DMS153 (cell line): ENCODE data around the gene PSMD13.

Experiments used
- DNase-seq: peaks from one replicate; lab custom pipeline; 2025; lab: John Stamatoyannopoulos, UW

Gene PSMD13

GRCh38 chr11:204587-205109 is 32.1 kb upstream of the PSMD13 start:
- no peak for DNase-seq

DNA sequence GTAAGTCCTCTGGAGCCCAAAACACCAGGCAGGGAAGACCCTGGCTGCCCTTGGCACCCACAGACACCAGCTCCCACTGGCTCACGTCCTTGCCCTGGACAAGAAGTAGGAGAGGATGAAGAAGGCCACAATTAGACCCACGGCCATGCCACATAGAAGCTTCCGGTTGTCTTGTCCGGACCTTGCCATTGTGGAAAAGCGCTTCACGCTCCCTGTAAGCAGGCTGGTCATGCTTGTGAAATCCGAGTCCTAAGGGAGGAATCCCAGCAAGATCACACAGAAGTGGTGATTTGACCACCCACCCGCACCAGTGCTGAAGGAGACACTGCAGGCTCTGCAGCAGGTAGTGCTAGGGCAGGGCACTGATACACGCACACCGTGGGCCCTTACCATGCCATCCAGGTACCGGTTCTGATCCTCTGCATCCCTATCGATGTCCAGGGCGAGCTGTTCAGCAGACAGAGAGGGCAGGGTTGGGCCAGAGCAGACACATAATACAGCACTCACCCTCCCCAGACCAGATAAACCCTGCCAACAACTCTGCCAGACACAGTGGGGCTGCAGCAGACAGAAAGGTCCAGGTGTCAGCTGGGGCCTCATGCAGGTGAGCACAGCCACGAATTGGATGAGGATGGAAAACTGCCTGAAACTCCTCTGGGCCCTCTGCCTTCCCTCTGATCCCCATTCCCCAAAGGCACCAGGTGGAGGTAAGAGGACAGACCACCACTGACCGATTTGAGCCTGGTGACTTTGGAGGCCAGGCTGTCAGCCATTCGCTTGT is 31.4 kb upstream of the PSMD13 start:
- DNase-seq: no peak

- no peak for DNase-seq
These were observed 30.8 kb upstream of the PSMD13 start for GRCh38 chr11:206002-206384.

- DNase-seq: no peak
These were observed 30.1 kb upstream of the PSMD13 start for GRCh38 chr11:206526-207207.

DNA sequence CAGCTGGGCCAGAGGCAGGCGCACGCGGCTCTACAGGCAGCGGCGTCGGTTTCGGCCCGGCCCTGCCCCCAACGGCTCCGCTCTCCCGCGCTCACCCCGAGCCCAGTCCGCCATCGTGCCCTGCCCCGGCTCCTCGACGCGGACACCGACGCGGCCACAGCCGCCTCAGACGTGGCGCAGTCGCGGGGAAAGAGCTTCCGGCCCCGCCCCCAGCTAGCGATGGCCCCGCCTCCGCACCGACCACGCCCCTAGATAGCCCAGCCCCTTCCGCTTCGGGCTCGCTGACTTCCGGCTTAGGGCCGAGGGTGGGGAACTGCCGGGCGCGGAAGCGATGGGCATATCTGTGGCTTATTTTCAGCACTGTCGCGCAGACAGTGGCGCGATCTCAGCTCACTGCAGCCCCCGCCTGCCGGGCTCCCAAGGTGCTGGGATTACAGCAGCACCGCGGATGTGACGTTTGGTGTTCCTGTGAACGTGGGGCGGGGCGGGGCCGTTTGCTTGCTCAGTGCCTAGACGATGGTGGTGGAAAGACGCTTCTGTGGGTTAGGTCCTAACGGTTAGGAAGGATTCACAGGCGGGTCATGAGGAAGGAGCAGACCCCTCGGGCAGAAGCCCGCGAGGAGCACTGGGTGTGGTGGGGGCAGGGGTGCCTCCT is 29.4 kb upstream of the PSMD13 start, which contains the start of the genes BET1L and RIC8A:
Gene BET1L, minus strand, starts transcription at position 192 of the 655 bp plus-strand sequence. Its CDS starts 78 bp downstream, at position 114.
Gene RIC8A, plus strand, starts transcription at position 501 of the 655 bp plus-strand sequence. CDS start 1,147 bp downstream, outside the sequence.
- peak; percentile 89 for DNase-seq

DNA sequence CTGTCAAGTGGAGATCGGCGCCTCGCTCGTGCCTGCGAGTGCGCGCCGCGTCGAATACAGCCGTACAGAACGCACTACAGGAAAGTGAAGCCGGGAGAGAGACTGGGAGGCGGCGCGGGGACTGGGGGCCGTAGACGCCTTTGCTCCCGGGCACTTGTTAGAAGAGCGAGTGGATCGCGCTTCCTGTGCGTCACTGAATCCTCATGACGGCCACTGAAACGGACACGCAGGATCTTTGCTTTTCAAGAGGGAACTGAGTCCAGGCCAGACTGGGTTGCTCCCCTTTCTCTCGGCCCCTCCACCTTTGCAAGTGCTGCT is 29.0 kb upstream of the PSMD13 start:
- DNase-seq: no peak

GRCh38 chr11:208181-208916 is 28.4 kb upstream of the PSMD13 start:
- DNase-seq: peak; percentile 13

GRCh38 chr11:208917-209260 is 27.9 kb upstream of the PSMD13 start:
- DNase-seq: no peak

GRCh38 chr11:209275-210121 is 27.3 kb upstream of the PSMD13 start:
- DNase-seq: no peak

- no peak for DNase-seq
These were observed 26.5 kb upstream of the PSMD13 start for GRCh38 chr11:210122-210802.

- DNase-seq: no peak
These were observed 26.0 kb upstream of the PSMD13 start for GRCh38 chr11:210803-211180.

DNA sequence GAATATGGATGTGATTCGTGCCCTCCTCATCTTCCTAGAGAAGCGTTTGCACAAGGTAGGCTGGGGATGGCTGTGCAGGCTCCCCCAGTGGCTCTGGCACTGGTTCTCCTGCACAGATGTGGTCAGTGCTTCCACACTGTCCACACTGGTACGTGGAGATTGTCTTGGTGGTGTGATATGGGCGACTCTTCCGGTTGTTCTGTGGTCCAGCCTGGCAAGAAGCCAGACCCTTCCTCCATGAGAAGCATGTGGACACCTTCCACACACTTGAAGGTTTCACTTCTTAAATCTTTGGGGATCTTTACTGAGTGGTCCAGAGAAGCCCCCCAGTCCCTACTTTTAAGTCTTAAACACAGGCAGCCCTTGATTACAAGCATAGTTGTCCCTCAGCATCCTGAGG is 25.5 kb upstream of the PSMD13 start:
- no peak for DNase-seq

DNA sequence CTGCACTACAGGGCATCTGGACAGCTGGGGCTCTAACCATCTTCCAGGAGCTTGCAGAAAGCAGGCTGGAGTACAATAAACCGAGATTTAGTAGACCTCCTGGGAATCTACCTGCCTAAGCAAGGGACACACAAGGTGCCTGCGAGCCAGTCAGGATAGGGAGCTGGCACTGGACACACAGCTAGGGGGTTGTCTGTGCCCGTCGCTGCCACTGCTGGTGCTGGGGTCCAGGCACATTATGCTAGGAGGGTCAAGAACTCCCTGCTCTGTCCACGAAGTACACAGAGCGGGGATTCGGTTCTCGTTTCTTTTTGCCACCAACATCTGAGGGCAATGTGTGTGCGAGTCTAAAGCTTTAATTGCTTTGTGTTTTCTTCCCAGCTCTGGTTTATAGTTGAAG is 25.0 kb upstream of the PSMD13 start:
- no peak for DNase-seq

GRCh38 chr11:212150-213100 is 24.4 kb upstream of the PSMD13 start:
- DNase-seq: no peak

DNA sequence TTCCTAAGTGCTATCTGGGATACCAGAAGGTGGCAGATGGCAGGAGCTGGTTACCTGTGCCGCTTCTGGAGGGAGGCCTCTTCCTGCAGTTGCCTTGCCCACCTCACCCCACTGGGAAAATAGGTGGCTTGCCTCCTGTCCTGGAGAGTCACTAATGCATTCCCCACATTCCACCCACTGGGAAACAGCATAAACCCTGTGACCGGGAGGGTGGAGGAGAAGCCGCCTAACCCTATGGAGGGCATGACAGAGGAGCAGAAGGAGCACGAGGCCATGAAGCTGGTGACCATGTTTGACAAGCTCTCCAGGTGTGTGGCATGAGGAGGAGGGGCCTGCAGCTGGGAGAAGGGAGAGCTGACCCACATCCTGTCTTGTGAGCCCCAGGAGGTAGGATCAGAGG is 23.7 kb upstream of the PSMD13 start:
- DNase-seq: no peak

GRCh38 chr11:214083-214482 is 22.7 kb upstream of the PSMD13 start:
- no peak for DNase-seq

- DNase-seq: no peak
These were observed 21.2 kb upstream of the PSMD13 start for GRCh38 chr11:215581-216037.

GRCh38 chr11:216081-216974 is 20.4 kb upstream of the PSMD13 start:
- DNase-seq: no peak
